Endothelial cell (in vitro differentiated cells): Measurements from ENCODE around the gene CDIP1. TPM values are rescaled to one million over a fixed set of nuclear protein-coding genes. Genes with fewer than 3 reads are reported as not detected.
A peak's percentile ranks its signal among the peaks of the same experiment; 100 is the strongest.

Experiments used
- DNase-seq: peaks from one replicate; pipeline ENCODE4 v3.0.0; 2021; ENCODE audit warnings: low spot score
- H3K27ac Mint-ChIP-seq: one replicate; pipeline ENCODE4 v1.8.0; 2021; ENCODE audit warnings: mixed read lengths, inconsistent platforms; ENCODE audit not compliant: unreplicated experiment
- H3K27me3 Mint-ChIP-seq: one replicate; pipeline ENCODE4 v1.8.0; 2021; ENCODE audit warnings: mild to moderate bottlenecking, moderate library complexity, mixed read lengths, inconsistent platforms; ENCODE audit not compliant: unreplicated experiment
- H3K36me3 Mint-ChIP-seq: one replicate; pipeline ENCODE4 v1.8.0; 2021; ENCODE audit warnings: mild to moderate bottlenecking, low read depth, mixed read lengths, inconsistent platforms; ENCODE audit not compliant: unreplicated experiment
- H3K4me1 Mint-ChIP-seq: one replicate; pipeline ENCODE4 v1.8.0; 2021; ENCODE audit warnings: mild to moderate bottlenecking, mixed read lengths, inconsistent platforms; ENCODE audit not compliant: unreplicated experiment
- H3K4me3 Mint-ChIP-seq: one replicate; pipeline ENCODE4 v1.8.0; 2021; ENCODE audit warnings: mild to moderate bottlenecking, mixed read lengths, inconsistent platforms; ENCODE audit not compliant: unreplicated experiment
- H3K9me3 Mint-ChIP-seq: one replicate; pipeline ENCODE4 v1.8.0; 2021; ENCODE audit warnings: mixed read lengths, inconsistent platforms; ENCODE audit not compliant: unreplicated experiment
- CTCF ChIP-seq: fragments of 200-600 bp; sonication (generic); IDR thresholded peaks from one replicate; pipeline ENCODE4 v1.5.0; 2021; ENCODE audit warnings: antibody characterized with exemption; ENCODE audit not compliant: unreplicated experiment
- total RNA-seq: library from RNA; stranded (reverse); fragmentation: NEBNext Ultra II Directional; extraction: Animal tissue kit (Norgen Biotek cat#: 25700); gene quantifications from one replicate; pipeline ENCODE4 v1.2.1, GENCODE V29; 2021; ENCODE audit not compliant: unreplicated experiment

The CDIP1 gene
- total RNA-seq, 1 donor from 2014 or later = 25.6 TPM

- Mint-ChIP-seq H3K9me3 (no peaks in the 10 kb centered on the region), H3K4me3 (no peak overlapping the region), H3K27me3 (no peaks in the 10 kb centered on the region), H3K27ac (peak overlapping the region; percentile 32), H3K36me3 (peaks cover 9% of the 10 kb centered on the region), H3K4me1 (peaks cover 10% of the 10 kb centered on the region)
- no peak for DNase-seq
- TF ChIP-seq CTCF = no peak
Observed at GRCh38 chr16:4529085-4530060, 9.2 kb downstream of the CDIP1 start.

- Mint-ChIP-seq H3K9me3 (no peaks in the 10 kb centered on the region), H3K4me1 (peaks cover 13% of the 10 kb centered on the region), H3K36me3 (peaks cover 4% of the 10 kb centered on the region), H3K4me3 (no peak overlapping the region), H3K27ac (no peak overlapping the region), H3K27me3 (peaks cover 2% of the 10 kb centered on the region)
- DNase-seq = no peak
- no peak for TF ChIP-seq CTCF
Observed at GRCh38 chr16:4525634-4526277, 12.8 kb downstream of the CDIP1 start.

- TF ChIP-seq CTCF = no peak
- no peak overlapping the region for H3K27ac Mint-ChIP-seq
- DNase-seq = no peak
- peaks cover 4% of the 10 kb centered on the region for H3K36me3 Mint-ChIP-seq
- H3K4me1 Mint-ChIP-seq = peaks cover 13% of the 10 kb centered on the region
- H3K9me3 Mint-ChIP-seq = no peaks in the 10 kb centered on the region
- peaks cover 5% of the 10 kb centered on the region for H3K27me3 Mint-ChIP-seq
- H3K4me3 Mint-ChIP-seq = no peak overlapping the region
Observed at GRCh38 chr16:4525069-4525468, 13.5 kb downstream of the CDIP1 start.

DNA sequence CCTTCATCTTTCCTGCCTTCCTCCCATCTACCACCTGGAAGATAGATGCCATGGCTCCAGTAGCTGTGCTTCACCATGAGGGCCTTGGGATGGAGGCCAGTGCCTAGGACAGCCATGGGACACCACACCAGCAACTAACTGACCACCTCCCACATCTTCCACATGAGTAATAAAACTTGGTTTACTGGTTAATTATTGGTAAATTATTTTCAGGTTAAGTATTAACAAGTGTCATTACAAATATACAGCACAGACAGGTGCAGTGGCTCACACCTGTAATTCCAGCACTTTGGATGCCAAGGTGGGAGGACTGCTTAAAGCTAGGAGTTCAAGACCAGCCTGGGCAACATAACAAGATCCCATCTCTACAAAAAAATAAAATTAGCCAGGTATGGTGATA, 14.0 kb downstream of the CDIP1 start:
- no peak for DNase-seq
- Mint-ChIP-seq H3K9me3 (no peaks in the 10 kb centered on the region), H3K4me1 (peaks cover 11% of the 10 kb centered on the region), H3K4me3 (no peak overlapping the region), H3K36me3 (peaks cover 4% of the 10 kb centered on the region), H3K27me3 (peaks cover 5% of the 10 kb centered on the region), H3K27ac (no peak overlapping the region)
- no peak for TF ChIP-seq CTCF

DNA sequence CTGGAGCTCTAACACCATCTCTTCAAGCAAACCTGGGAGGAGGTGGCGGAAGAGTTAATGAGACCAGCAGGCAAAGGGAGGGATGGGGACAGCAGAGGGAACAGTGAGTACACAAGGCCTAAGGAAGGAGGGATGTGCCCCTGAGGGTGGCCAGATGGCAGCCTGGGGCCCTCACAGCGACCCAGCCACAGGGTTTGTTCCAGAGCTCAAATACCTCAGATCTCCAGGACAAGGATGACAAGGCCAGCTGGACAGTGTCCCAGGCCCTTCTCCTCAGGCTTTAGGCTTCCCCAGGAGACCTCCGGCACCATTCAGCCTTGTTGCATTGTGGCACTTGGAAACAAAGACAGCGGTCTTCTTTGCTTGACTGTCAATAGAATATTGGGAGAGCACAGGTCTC, 14.9 kb downstream of the CDIP1 start:
- Mint-ChIP-seq H3K27me3 (peaks cover 5% of the 10 kb centered on the region), H3K36me3 (peaks cover 4% of the 10 kb centered on the region), H3K9me3 (no peaks in the 10 kb centered on the region), H3K27ac (no peak overlapping the region), H3K4me1 (peaks cover 6% of the 10 kb centered on the region), H3K4me3 (no peak overlapping the region)
- no peak for DNase-seq
- no peak for TF ChIP-seq CTCF
